Smooth muscle cell of bladder (primary cell): ENCODE results near the gene ZIM2. TPM values are rescaled to one million over a fixed set of nuclear protein-coding genes. Genes with fewer than 3 reads are reported as not detected.

Experiments
- total RNA-seq: library from RNA; depleted of rRNA; stranded (reverse); fragments of >200 nt; gene quantifications from 2 replicates; pipeline ENCODE4 v1.2.3, GENCODE V29; 2014

The ZIM2 gene
- total RNA-seq: not detected in 2 replicates

DNA sequence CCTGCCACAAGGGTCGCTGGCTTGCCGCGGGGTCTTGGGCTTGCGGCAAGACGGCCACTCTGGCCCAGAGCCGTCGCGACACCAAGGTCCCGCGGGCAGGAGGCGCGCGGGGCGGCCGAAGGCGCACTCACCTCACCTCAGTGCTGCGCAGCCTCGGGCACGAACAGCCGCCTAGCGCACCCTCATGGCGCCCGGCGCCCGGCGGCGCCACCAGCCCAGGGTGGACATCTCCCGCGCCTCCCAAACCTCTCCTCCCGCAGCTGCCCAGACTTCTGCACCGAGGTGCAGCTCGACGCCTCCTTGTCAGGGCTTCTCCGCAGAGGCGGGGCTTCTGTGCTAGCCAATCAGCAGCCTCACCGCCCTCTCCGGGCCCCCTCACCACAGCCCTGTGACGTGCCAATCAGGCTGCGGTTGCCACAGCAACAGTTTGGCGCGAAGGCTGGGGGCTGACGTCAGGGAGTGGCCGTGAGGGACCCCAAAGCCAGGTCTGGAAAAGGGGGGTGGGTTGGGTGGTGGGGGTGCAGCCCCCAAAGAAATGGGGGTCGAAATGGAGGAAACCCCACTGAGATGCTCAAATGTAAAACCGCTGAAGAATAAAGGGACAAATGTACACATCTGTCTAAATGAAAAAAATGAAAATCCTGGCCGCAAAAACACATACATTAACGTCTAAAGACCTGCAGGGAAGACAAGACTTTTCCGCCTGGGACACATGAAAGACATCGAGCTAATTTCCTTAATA, at the start of gene ZIM2, which contains the start of gene PEG3:
Gene ZIM2 (minus strand): TSS at position 276 of the 742 bp plus-strand sequence. CDS start 16,449 bp downstream, outside the sequence.
Gene PEG3 (minus strand): TSS at position 276 of the 742 bp plus-strand sequence. CDS start 16,071 bp downstream, outside the sequence.

Other genes with a start within 250 kb of the ZIM2 start
- 4.4 and 6.1 TPM in 2 replicates for gene ZNF71, start 245.4 kb downstream of the ZIM2 start, total RNA-seq
- gene SMIM17, start 197.6 kb downstream of the ZIM2 start, total RNA-seq: 0.09 and 0.14 TPM in 2 replicates
- 0.18 and 0.28 TPM in 2 replicates for gene ZNF835, start 169.0 kb downstream of the ZIM2 start, total RNA-seq
- gene PEG3, start within 50 bp of the ZIM2 start, total RNA-seq: 0.55 and 0.85 TPM in 2 replicates